Fibroblast of pulmonary artery (primary cell): ENCODE results near the gene KRT83.
"Not testable (repeated sequence)": the region's sequence is repeated elsewhere in the genome, so short reads cannot be mapped to it uniquely, and the experiment has no call there.

Source experiments
- DNase-seq: peaks from one replicate; pipeline ENCODE4 v3.0.0-alpha.2; 2010; ENCODE audit warnings: low read depth
- H3K4me3 ChIP-seq: replicated peaks from 2 replicates; pipeline ENCODE4 v1.5.1; 2011; ENCODE audit warnings: low read depth, mild to moderate bottlenecking, control low read depth, low read length, moderate library complexity
- CTCF ChIP-seq: IDR thresholded peaks from 2 replicates; pipeline ENCODE4 v1.5.1; 2011; ENCODE audit warnings: mild to moderate bottlenecking, control low read depth, low read length, inconsistent platforms; ENCODE audit errors: missing control alignments

The KRT83 gene

GRCh38 chr12:52295663-52296062, 25.5 kb downstream of the KRT83 start:
- DNase-seq = no peak
- no peak for TF ChIP-seq CTCF

GRCh38 chr12:52294803-52295202, 26.4 kb downstream of the KRT83 start:
- no peak for DNase-seq
- TF ChIP-seq CTCF = no peak
- no peak overlapping the region for H3K4me3 ChIP-seq

More at GRCh38 chr12:52295663-52296062, 25.5 kb downstream of the KRT83 start:
- H3K4me3 ChIP-seq = no peak overlapping the region

- no peak for DNase-seq
- no peak overlapping the region for H3K4me3 ChIP-seq
- no peak for TF ChIP-seq CTCF
Observed at GRCh38 chr12:52293926-52294325, 27.3 kb downstream of the KRT83 start.

- DNase-seq = no peak
- H3K4me3 ChIP-seq = no peak within 1 kb of the TSS
- TF ChIP-seq CTCF = no peak
Observed at GRCh38 chr12:52291267-52291935, 29.8 kb downstream of the KRT83 start, which contains the start of gene KRT81. KRT81 (minus strand) TSS chr12:52291534; CDS start chr12:52291465, 69 bp downstream.

- H3K4me3 ChIP-seq, DNase-seq: not testable (repeated sequence)
Observed at GRCh38 chr12:52290483-52291134, 30.6 kb downstream of the KRT83 start.

GRCh38 chr12:52287816-52288805, 33.1 kb downstream of the KRT83 start:
- DNase-seq = not testable (repeated sequence)

GRCh38 chr12:52286857-52287785, 34.1 kb downstream of the KRT83 start:
- H3K4me3 ChIP-seq, DNase-seq: not testable (repeated sequence)

More at GRCh38 chr12:52287816-52288805, 33.1 kb downstream of the KRT83 start:
- H3K4me3 ChIP-seq = not testable (repeated sequence)
